SJCRH30 (cell line): ENCODE results near the gene ADGRG1. TPM values are rescaled to one million over a fixed set of nuclear protein-coding genes. Genes with fewer than 3 reads are reported as not detected.

ENCODE experiments used
- DNase-seq, 2 experiments: peaks; one replicate each; pipeline ENCODE4 v3.0.0-alpha.2; 2015 to 2020
- H3K27ac ChIP-seq: fragments of 250-450 bp; sonication (Bioruptor Pico); 2 replicates; pipeline ENCODE4 v1.5.1; 2020; ENCODE audit warnings: mild to moderate bottlenecking, moderate library complexity
- H3K27me3 ChIP-seq: fragments of 250-450 bp; sonication (Bioruptor Pico); 2 replicates; pipeline ENCODE4 v1.5.1; 2020; ENCODE audit warnings: mild to moderate bottlenecking, moderate library complexity
- H3K36me3 ChIP-seq: fragments of 250-450 bp; sonication (Bioruptor Pico); 2 replicates; pipeline ENCODE4 v1.5.1; 2020; ENCODE audit warnings: mild to moderate bottlenecking, moderate library complexity
- H3K4me1 ChIP-seq: fragments of 250-450 bp; sonication (Bioruptor Pico); 2 replicates; pipeline ENCODE4 v1.5.1; 2020; ENCODE audit warnings: mild to moderate bottlenecking, moderate library complexity
- H3K4me3 ChIP-seq: fragments of 250-450 bp; sonication (Bioruptor Pico); 2 replicates; pipeline ENCODE4 v1.5.1; 2020; ENCODE audit warnings: mild to moderate bottlenecking, moderate library complexity
- H3K9me3 ChIP-seq: fragments of 250-450 bp; sonication (Bioruptor Pico); replicated peaks from 2 replicates; pipeline ENCODE4 v1.5.1; 2020; ENCODE audit warnings: mild to moderate bottlenecking, moderate library complexity
- total RNA-seq: library from RNA; depleted of rRNA; stranded (reverse); fragments of >200 nt; shearing (Covaris generic); gene quantifications from 2 replicates; pipeline ENCODE4 v1.2.3, GENCODE V29; 2014

Gene ADGRG1
- total RNA-seq, 1 experiment from 2014 or later = 0.32 TPM

GRCh38 chr16:57692636-57693035 lies 64.2 kb downstream of the ADGRG1 start:
- Histone ChIP-seq H3K27me3 (peaks cover 49% of the 10 kb centered on the region), H3K4me1 (no peaks in the 10 kb centered on the region), H3K27ac (no peak overlapping the region), H3K36me3 (no peaks in the 10 kb centered on the region), H3K4me3 (no peak overlapping the region), H3K9me3 (no peaks in the 10 kb centered on the region)
- DNase-seq = no peak

- Histone ChIP-seq H3K27ac (no peak overlapping the region), H3K27me3 (peaks cover 50% of the 10 kb centered on the region), H3K4me3 (no peak overlapping the region), H3K9me3 (no peaks in the 10 kb centered on the region), H3K4me1 (no peaks in the 10 kb centered on the region), H3K36me3 (no peaks in the 10 kb centered on the region)
- DNase-seq = no peak
These were observed 65.1 kb downstream of the ADGRG1 start for GRCh38 chr16:57693550-57693949.

- Histone ChIP-seq H3K4me3 (no peak overlapping the region), H3K27ac (no peak overlapping the region), H3K4me1 (no peaks in the 10 kb centered on the region), H3K9me3 (no peaks in the 10 kb centered on the region), H3K36me3 (no peaks in the 10 kb centered on the region), H3K27me3 (peaks cover 52% of the 10 kb centered on the region)
- no peak for DNase-seq
These were observed 65.8 kb downstream of the ADGRG1 start for GRCh38 chr16:57694231-57694724.

- Histone ChIP-seq H3K9me3 (no peaks in the 10 kb centered on the region), H3K27ac (no peak within 1 kb of the TSS), H3K4me3 (no peak within 1 kb of the TSS), H3K4me1 (no peaks in the 10 kb centered on the region), H3K27me3 (peaks cover 55% of the 10 kb centered on the region), H3K36me3 (no peaks in the 10 kb centered on the region)
- peak; percentile 32 to 56 for DNase-seq
These were observed 66.6 kb downstream of the ADGRG1 start, which contains the start of gene DRC7 for GRCh38 chr16:57694725-57695679. TSS of gene DRC7 (plus strand) at chr16:57694806. CDS start at chr16:57697950, 3,144 bp downstream.

GRCh38 chr16:57695680-57696069 lies 67.2 kb downstream of the ADGRG1 start:
- Histone ChIP-seq H3K4me3 (no peak overlapping the region), H3K27me3 (peaks cover 54% of the 10 kb centered on the region)

GRCh38 chr16:57696240-57696639 lies 67.8 kb downstream of the ADGRG1 start:
- Histone ChIP-seq H3K27me3 (peaks cover 60% of the 10 kb centered on the region), H3K9me3 (no peaks in the 10 kb centered on the region), H3K4me3 (no peak overlapping the region), H3K4me1 (no peaks in the 10 kb centered on the region), H3K36me3 (no peaks in the 10 kb centered on the region), H3K27ac (no peak overlapping the region)
- DNase-seq = no peak

More at GRCh38 chr16:57695680-57696069, 67.2 kb downstream of the ADGRG1 start:
- no peaks in the 10 kb centered on the region for H3K4me1 ChIP-seq
- no peak overlapping the region for H3K27ac ChIP-seq
- H3K36me3 ChIP-seq = no peaks in the 10 kb centered on the region
- DNase-seq = no peak
- no peaks in the 10 kb centered on the region for H3K9me3 ChIP-seq

- H3K27ac ChIP-seq = no peak overlapping the region
- no peak overlapping the region for H3K4me3 ChIP-seq
- H3K4me1 ChIP-seq = no peaks in the 10 kb centered on the region
- DNase-seq = no peak
- H3K27me3 ChIP-seq = peaks cover 58% of the 10 kb centered on the region
- no peaks in the 10 kb centered on the region for H3K36me3 ChIP-seq
- no peaks in the 10 kb centered on the region for H3K9me3 ChIP-seq
These were observed 69.6 kb downstream of the ADGRG1 start for GRCh38 chr16:57697896-57698537.

GRCh38 chr16:57698812-57699405 lies 70.5 kb downstream of the ADGRG1 start:
- DNase-seq = no peak
- no peaks in the 10 kb centered on the region for H3K36me3 ChIP-seq
- H3K4me3 ChIP-seq = no peak overlapping the region
- no peak overlapping the region for H3K27ac ChIP-seq
- H3K9me3 ChIP-seq = no peaks in the 10 kb centered on the region
- H3K27me3 ChIP-seq = peaks cover 50% of the 10 kb centered on the region
- no peaks in the 10 kb centered on the region for H3K4me1 ChIP-seq

GRCh38 chr16:57699481-57699880 lies 71.1 kb downstream of the ADGRG1 start:
- Histone ChIP-seq H3K36me3 (no peaks in the 10 kb centered on the region), H3K4me3 (no peak overlapping the region), H3K27ac (no peak overlapping the region), H3K27me3 (peaks cover 50% of the 10 kb centered on the region), H3K9me3 (no peaks in the 10 kb centered on the region), H3K4me1 (no peaks in the 10 kb centered on the region)
- DNase-seq = no peak

- Histone ChIP-seq H3K36me3 (no peaks in the 10 kb centered on the region), H3K4me3 (no peak overlapping the region), H3K4me1 (no peaks in the 10 kb centered on the region), H3K27me3 (peaks cover 51% of the 10 kb centered on the region), H3K9me3 (no peaks in the 10 kb centered on the region), H3K27ac (no peak overlapping the region)
- DNase-seq = no peak
These were observed 71.5 kb downstream of the ADGRG1 start for GRCh38 chr16:57699899-57700298.

GRCh38 chr16:57700781-57701551 lies 72.5 kb downstream of the ADGRG1 start:
- DNase-seq = no peak
- no peaks in the 10 kb centered on the region for H3K4me1 ChIP-seq
- H3K4me3 ChIP-seq = no peak overlapping the region

GRCh38 chr16:57701759-57702371 lies 73.4 kb downstream of the ADGRG1 start:
- Histone ChIP-seq H3K4me1 (no peaks in the 10 kb centered on the region), H3K4me3 (no peak overlapping the region)
- DNase-seq = no peak

More at GRCh38 chr16:57700781-57701551, 72.5 kb downstream of the ADGRG1 start:
- no peak overlapping the region for H3K27ac ChIP-seq
- no peaks in the 10 kb centered on the region for H3K36me3 ChIP-seq
- peaks cover 48% of the 10 kb centered on the region for H3K27me3 ChIP-seq
- no peaks in the 10 kb centered on the region for H3K9me3 ChIP-seq

GRCh38 chr16:57703416-57704010 lies 75.1 kb downstream of the ADGRG1 start:
- no peak overlapping the region for H3K27ac ChIP-seq
- no peaks in the 10 kb centered on the region for H3K9me3 ChIP-seq
- H3K4me3 ChIP-seq = no peak overlapping the region
- H3K4me1 ChIP-seq = no peaks in the 10 kb centered on the region
- H3K27me3 ChIP-seq = peaks cover 52% of the 10 kb centered on the region
- DNase-seq = no peak
- no peaks in the 10 kb centered on the region for H3K36me3 ChIP-seq

More at GRCh38 chr16:57701759-57702371, 73.4 kb downstream of the ADGRG1 start:
- Histone ChIP-seq H3K27ac (no peak overlapping the region), H3K36me3 (no peaks in the 10 kb centered on the region), H3K9me3 (no peaks in the 10 kb centered on the region), H3K27me3 (peaks cover 48% of the 10 kb centered on the region)
